ENCODE results near the gene BCORL1. TPM values are rescaled to one million over a fixed set of nuclear protein-coding genes. Genes with fewer than 3 reads are reported as not detected.

The BCORL1 gene
- total and polyA plus RNA-seq, 2 donors (not counting 3 experiments of a cell fraction or from before 2014, with no cell fraction given), result 1.8 to 13.1 TPM

DNA sequence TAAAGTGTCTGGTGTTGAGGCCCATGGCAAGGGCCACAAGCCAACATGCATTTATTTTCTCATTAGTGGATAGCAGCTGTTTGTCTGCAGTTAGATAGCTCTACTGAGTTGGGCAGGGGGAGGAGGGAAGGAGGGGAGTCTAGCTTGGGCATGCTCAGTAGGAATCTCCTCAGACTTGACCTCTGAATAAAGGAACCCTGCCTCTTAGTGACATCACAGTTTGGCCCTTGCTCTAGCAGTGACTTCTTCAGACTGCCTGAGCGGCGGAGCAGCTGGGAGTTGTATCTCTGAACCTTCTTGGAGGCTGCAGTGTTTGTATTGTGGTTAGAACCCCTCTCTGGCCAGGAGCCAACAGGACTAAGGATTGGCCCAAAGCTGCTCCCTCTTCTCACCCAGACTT lies 57.4 kb downstream of the BCORL1 start:
- H3K79me2 ChIP-seq (ENCODE audit: control insufficient read depth, insufficient read depth, low read length), result no peaks in the 10 kb centered on the region
- H3K27ac ChIP-seq (ENCODE audit: insufficient read depth, low read depth, low read length), result no peak overlapping the region
- no peaks in the 10 kb centered on the region for H3K9me3 ChIP-seq (replicated peaks; ENCODE audit: control insufficient read depth, insufficient read depth, low read length)
- BruUV-seq (replicated peaks), result no TSS peak
- no peaks in the 10 kb centered on the region for H3K27me3 ChIP-seq (ENCODE audit: control insufficient read depth in 2 of 2, insufficient read depth in 2 of 2, low read length in 2 of 2)
- no peak overlapping the region for H3K4me2 ChIP-seq (ENCODE audit: insufficient read depth, low read length)
- no peak overlapping the region for H2AFZ ChIP-seq (ENCODE audit: low read depth, low read length)
- no peak overlapping the region for H3K4me3 ChIP-seq (replicated peaks in 1 of 3; ENCODE audit: insufficient read depth in 1 of 3, low read depth in 1 of 3, low read length in 3 of 3)
- DNase-seq (ENCODE audit: low read depth, low spot score), result no peak
- H3K9ac ChIP-seq (replicated peaks; ENCODE audit: extremely low read depth, insufficient read depth, low read length), result no peak overlapping the region
- no peaks in the 10 kb centered on the region for H3K4me1 ChIP-seq (ENCODE audit: control insufficient read depth, extremely low read depth, insufficient read depth, low read length)
- peaks cover 0 to 13% of the 10 kb centered on the region in 2 experiments for H3K36me3 ChIP-seq (ENCODE audit: control insufficient read depth in 2 of 2, extremely low read depth in 1 of 2, insufficient read depth in 2 of 2, low read length in 2 of 2)
- dilution Hi-C loops (cut with MboI; ENCODE audit: extremely low pct_ligation_motif_present, low sequenced_read_pairs), result no loop called here
- FAIRE-seq, result no peak
- CTCF ChIA-PET, result interaction anchor here (1.0 to 1.3 kb wide), 3 partner anchors 15 to 114 kb away, joined by 3 to 5 read pairs (median 3); no protein-coding TSS in a partner anchor
- H4K20me1 ChIP-seq (replicated peaks; ENCODE audit: control insufficient read depth, extremely low read depth, insufficient read depth, low read length), result no peaks in the 10 kb centered on the region
- H3K9me1 ChIP-seq (replicated peaks; ENCODE audit: control insufficient read depth, extremely low read depth, insufficient read depth, low read length), result no peaks in the 10 kb centered on the region
- TF ChIP-seq MYC (IDR thresholded peaks at IDR 0.05; ENCODE audit: low read depth, low read length), result no peak
- TF ChIP-seq, protein P1, sequence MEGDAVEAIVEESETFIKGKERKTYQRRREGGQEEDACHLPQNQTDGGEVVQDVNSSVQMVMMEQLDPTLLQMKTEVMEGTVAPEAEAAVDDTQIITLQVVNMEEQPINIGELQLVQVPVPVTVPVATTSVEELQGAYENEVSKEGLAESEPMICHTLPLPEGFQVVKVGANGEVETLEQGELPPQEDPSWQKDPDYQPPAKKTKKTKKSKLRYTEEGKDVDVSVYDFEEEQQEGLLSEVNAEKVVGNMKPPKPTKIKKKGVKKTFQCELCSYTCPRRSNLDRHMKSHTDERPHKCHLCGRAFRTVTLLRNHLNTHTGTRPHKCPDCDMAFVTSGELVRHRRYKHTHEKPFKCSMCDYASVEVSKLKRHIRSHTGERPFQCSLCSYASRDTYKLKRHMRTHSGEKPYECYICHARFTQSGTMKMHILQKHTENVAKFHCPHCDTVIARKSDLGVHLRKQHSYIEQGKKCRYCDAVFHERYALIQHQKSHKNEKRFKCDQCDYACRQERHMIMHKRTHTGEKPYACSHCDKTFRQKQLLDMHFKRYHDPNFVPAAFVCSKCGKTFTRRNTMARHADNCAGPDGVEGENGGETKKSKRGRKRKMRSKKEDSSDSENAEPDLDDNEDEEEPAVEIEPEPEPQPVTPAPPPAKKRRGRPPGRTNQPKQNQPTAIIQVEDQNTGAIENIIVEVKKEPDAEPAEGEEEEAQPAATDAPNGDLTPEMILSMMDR (IDR thresholded peaks at IDR 0.05; ENCODE audit: extremely low read depth in 1 of 2, insufficient read depth in 1 of 2, low read depth in 1 of 2, low read length in 2 of 2), result no peak
- no peak for TF ChIP-seq POLR2A (IDR thresholded peaks at IDR 0.05; ENCODE audit: low read depth, low read length)
- no peak for TF ChIP-seq FOS (IDR thresholded peaks at IDR 0.05; ENCODE audit: borderline replicate concordance, insufficient read depth, low read length)
- no peak for TF ChIP-seq EZH2 (IDR thresholded peaks at IDR 0.05; ENCODE audit: borderline replicate concordance, low read depth, low read length, severe bottlenecking)
- no peak for TF ChIP-seq GATA2 (IDR thresholded peaks at IDR 0.05; ENCODE audit: insufficient read depth, insufficient read length, low read depth, low read length)
- no peak for TF ChIP-seq MAX (IDR thresholded peaks at IDR 0.05; ENCODE audit: insufficient read depth, insufficient read length)
- no peak for TF ChIP-seq JUN (IDR thresholded peaks at IDR 0.05; ENCODE audit: borderline replicate concordance, insufficient read depth, insufficient read length, low read depth)
- TF ChIP-seq POLR2AphosphoS5 (IDR thresholded peaks at IDR 0.05; ENCODE audit: insufficient read depth, low read depth, low read length), result no peak
- POLR2A ChIA-PET, result no interaction called here
- intact Hi-C loops (cut with micrococcal nuclease), result no loop called here

All from endothelial cell of umbilical vein (primary cell).